ENCODE data around the gene QTRT2. TPM values are rescaled to one million over a fixed set of nuclear protein-coding genes. Genes with fewer than 3 reads are reported as not detected.

QTRT2 gene
- total and polyA plus RNA-seq, 4 donors, result 4.3 to 11.3 (median 5.9) TPM

DNA sequence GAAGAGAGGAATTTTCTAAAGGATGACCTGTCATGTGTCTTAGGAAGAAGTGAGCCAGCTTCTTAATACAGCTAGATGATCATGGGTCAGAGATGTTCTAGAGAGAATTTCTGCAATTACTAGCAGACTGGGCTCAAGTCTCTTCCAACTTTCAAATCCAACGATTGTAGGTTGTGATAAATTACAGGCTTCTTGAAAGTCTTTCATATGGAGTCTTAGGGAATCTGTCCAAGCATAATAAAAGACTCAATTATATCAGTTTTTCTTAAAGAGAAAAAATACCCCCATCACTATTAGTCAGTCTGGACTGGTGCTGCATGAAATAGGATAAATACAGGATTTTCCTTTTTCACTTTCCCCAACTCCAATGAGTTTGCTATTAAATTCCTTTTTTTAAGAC is 63.2 kb downstream of the QTRT2 start (continued):
- TF ChIP-seq, protein P1, sequence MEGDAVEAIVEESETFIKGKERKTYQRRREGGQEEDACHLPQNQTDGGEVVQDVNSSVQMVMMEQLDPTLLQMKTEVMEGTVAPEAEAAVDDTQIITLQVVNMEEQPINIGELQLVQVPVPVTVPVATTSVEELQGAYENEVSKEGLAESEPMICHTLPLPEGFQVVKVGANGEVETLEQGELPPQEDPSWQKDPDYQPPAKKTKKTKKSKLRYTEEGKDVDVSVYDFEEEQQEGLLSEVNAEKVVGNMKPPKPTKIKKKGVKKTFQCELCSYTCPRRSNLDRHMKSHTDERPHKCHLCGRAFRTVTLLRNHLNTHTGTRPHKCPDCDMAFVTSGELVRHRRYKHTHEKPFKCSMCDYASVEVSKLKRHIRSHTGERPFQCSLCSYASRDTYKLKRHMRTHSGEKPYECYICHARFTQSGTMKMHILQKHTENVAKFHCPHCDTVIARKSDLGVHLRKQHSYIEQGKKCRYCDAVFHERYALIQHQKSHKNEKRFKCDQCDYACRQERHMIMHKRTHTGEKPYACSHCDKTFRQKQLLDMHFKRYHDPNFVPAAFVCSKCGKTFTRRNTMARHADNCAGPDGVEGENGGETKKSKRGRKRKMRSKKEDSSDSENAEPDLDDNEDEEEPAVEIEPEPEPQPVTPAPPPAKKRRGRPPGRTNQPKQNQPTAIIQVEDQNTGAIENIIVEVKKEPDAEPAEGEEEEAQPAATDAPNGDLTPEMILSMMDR (IDR thresholded peaks at IDR 0.05; ENCODE audit: low read depth, low read length, missing input control), result no peak
- TF ChIP-seq FOXA2 (IDR thresholded peaks at IDR 0.05) (no peak), HNF4G (IDR thresholded peaks at IDR 0.05) (no peak), JUND (IDR thresholded peaks at IDR 0.05) (no peak)
- TF ChIP-seq, protein P2, sequence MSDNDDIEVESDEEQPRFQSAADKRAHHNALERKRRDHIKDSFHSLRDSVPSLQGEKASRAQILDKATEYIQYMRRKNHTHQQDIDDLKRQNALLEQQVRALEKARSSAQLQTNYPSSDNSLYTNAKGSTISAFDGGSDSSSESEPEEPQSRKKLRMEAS (IDR thresholded peaks at IDR 0.05), result no peak

DNA sequence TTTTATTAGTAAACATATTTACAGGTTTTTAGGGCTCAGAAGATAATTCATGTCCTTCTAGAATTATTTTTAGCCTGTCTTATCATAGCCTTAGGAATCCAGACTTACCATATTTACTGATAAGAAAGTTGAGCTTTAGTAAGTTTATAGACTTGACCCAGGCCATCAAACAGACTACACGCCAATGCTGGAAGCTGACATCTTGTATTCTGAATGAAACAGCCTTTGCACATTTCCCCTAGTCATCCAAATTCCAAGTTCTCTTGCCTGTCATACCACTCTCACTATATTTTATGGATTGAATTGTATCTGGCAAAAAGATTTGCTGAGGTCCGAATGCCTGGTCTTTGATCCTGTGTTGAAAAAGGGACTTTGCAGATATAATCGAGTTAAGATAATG is 63.7 kb downstream of the QTRT2 start:
- WGBS, result 78% methylated on average over 3 of the region's 3 CpGs
- Histone ChIP-seq H3K36me3 (ENCODE audit: control insufficient read depth in 4 of 4, insufficient read depth in 3 of 4, low read depth in 1 of 4, low read length in 3 of 4) (no peaks in the 10 kb centered on the region), H3K27ac (ENCODE audit: low read depth in 1 of 2, low read length in 2 of 2) (no peak overlapping the region), H3K9ac (ENCODE audit: low read depth in 1 of 2, low read length in 2 of 2) (no peak overlapping the region), H3K4me3 (ENCODE audit: low read depth in 1 of 3, low read length in 3 of 3) (no peak overlapping the region), H3K27me3 (ENCODE audit: control insufficient read depth in 4 of 4, insufficient read depth in 4 of 4, low read length in 3 of 4) (peaks cover 0 to 3% (median 0%) of the 10 kb centered on the region in 4 donors), H3K4me1 (ENCODE audit: control insufficient read depth in 4 of 4, insufficient read depth in 4 of 4, low read length in 3 of 4) (no peaks in the 10 kb centered on the region), H3K9me3 (ENCODE audit: control insufficient read depth in 4 of 4, low read length in 3 of 4) (no peaks in the 10 kb centered on the region)
- DNase-seq (ENCODE audit: low spot score), result no peak
- no peak for TF ChIP-seq HNF4A (conservative IDR thresholded peaks at IDR 0.05)
- TF ChIP-seq NR2F2 (IDR thresholded peaks at IDR 0.05), result no peak
- TF ChIP-seq, protein P2 (IDR thresholded peaks at IDR 0.05), result no peak
- no peak for TF ChIP-seq JUND (IDR thresholded peaks at IDR 0.05)
- no peak for TF ChIP-seq FOXA2 (IDR thresholded peaks at IDR 0.05)
- TF ChIP-seq FOXA1 (IDR thresholded peaks at IDR 0.05), result no peak

DNA sequence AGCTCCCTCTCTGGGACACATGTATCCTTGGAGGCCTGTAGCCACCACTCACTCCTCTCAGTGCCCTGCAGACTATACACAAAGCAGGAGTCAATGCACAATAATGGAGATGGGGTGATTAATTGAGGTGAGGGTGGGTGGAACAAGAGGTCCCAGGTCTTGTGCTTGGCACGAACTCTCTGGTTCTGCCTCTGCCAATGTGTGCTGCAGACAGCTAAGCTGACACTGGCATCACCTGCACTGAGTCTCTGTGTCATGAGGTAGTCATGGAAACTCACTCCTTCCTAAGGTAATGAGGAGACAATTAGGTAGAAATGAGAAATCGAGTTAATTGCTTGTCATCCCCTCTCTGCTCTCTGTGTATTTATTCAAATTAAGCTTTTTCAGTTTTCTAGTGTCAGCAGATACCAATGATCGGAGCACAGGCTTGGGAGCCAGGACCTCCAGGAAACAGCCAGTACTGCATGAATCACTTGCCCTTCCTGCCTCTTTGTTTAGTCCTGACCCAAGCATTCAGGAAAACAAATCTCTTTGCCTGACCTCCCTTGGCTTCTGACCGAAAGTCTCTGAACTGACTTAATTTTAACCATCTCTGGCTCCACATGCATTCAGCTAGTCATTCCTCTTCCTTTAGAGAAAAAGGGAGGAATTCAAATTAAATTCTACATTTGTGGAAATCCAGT is 65.6 kb downstream of the QTRT2 start:
- Histone ChIP-seq H3K27ac (ENCODE audit: low read depth in 1 of 2, low read length in 2 of 2) (peak overlapping the region in 1 of 2 donors; percentile 26), H3K9ac (ENCODE audit: low read depth in 1 of 2, low read length in 2 of 2) (no peak overlapping the region), H3K4me3 (ENCODE audit: low read depth in 1 of 3, low read length in 3 of 3) (no peak overlapping the region), H3K36me3 (ENCODE audit: control insufficient read depth in 4 of 4, insufficient read depth in 3 of 4, low read depth in 1 of 4, low read length in 3 of 4) (no peaks in the 10 kb centered on the region), H3K27me3 (ENCODE audit: control insufficient read depth in 4 of 4, insufficient read depth in 4 of 4, low read length in 3 of 4) (peaks cover 0 to 3% (median 0%) of the 10 kb centered on the region in 4 donors), H3K9me3 (ENCODE audit: control insufficient read depth in 4 of 4, low read length in 3 of 4) (no peaks in the 10 kb centered on the region), H3K4me1 (ENCODE audit: control insufficient read depth in 4 of 4, insufficient read depth in 4 of 4, low read length in 3 of 4) (no peaks in the 10 kb centered on the region)
- TF ChIP-seq, protein P2 (IDR thresholded peaks at IDR 0.05), result no peak
- TF ChIP-seq RAD21 (IDR thresholded peaks at IDR 0.05) (peak in 1 of 2 donors; percentile 6), SP1 (IDR thresholded peaks at IDR 0.05) (peak; percentile 13), JUND (IDR thresholded peaks at IDR 0.05) (peak in 1 of 2 donors; percentile 26), RXRA (IDR thresholded peaks at IDR 0.05) (peak in 1 of 2 donors; percentile 32), EGR1 (IDR thresholded peaks at IDR 0.05; ENCODE audit: low read depth in 2 of 2) (no peak), NR2F2 (IDR thresholded peaks at IDR 0.05) (peak; percentile 96)
- 67% methylated on average over 4 of the region's 4 CpGs for WGBS
- DNase-seq (ENCODE audit: low spot score), result no peak

DNA sequence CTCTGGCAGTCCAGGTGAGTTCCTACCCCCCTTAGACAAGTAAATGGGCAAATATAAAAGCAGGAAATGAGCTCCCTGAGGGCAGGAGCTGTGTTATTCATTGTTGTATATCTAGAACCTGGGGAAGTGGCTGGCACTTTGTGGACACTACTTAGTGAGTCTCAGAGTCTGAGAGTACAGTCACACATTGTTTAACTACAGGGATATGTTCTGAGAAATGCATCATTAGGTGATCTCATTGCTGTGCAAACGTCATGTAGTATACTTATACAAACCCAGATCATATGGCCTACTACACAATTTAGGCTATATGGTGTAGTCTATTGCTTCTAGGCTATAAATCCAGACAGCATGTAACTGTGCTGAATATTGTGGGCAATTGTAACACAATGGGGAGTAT is 69.9 kb downstream of the QTRT2 start:
- Histone ChIP-seq H3K36me3 (ENCODE audit: control insufficient read depth in 4 of 4, insufficient read depth in 3 of 4, low read depth in 1 of 4, low read length in 3 of 4) (no peaks in the 10 kb centered on the region), H3K4me3 (ENCODE audit: low read depth in 1 of 3, low read length in 3 of 3) (no peak overlapping the region), H3K27me3 (ENCODE audit: control insufficient read depth in 4 of 4, insufficient read depth in 4 of 4, low read length in 3 of 4) (peaks cover 0 to 3% (median 0%) of the 10 kb centered on the region in 4 donors), H3K9ac (ENCODE audit: low read depth in 1 of 2, low read length in 2 of 2) (no peak overlapping the region), H3K27ac (ENCODE audit: low read depth in 1 of 2, low read length in 2 of 2) (no peak overlapping the region), H3K9me3 (ENCODE audit: control insufficient read depth in 4 of 4, low read length in 3 of 4) (no peaks in the 10 kb centered on the region), H3K4me1 (ENCODE audit: control insufficient read depth in 4 of 4, insufficient read depth in 4 of 4, low read length in 3 of 4) (no peaks in the 10 kb centered on the region)
- no peak for DNase-seq (ENCODE audit: low spot score)
- WGBS, result 86% methylated on average over 1 of the region's 1 CpG
- TF ChIP-seq, protein P3, sequence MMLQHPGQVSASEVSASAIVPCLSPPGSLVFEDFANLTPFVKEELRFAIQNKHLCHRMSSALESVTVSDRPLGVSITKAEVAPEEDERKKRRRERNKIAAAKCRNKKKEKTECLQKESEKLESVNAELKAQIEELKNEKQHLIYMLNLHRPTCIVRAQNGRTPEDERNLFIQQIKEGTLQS (IDR thresholded peaks at IDR 0.05), result no peak
- TF ChIP-seq EGR1 (IDR thresholded peaks at IDR 0.05; ENCODE audit: low read depth in 2 of 2) (no peak), GABPA (IDR thresholded peaks at IDR 0.05 in 1 of 2, conservative IDR thresholded peaks at IDR 0.05 in 1 of 2) (no peak), JUND (IDR thresholded peaks at IDR 0.05) (no peak), FOXA1 (IDR thresholded peaks at IDR 0.05) (no peak), HNF4A (conservative IDR thresholded peaks at IDR 0.05) (no peak), YY1 (IDR thresholded peaks at IDR 0.05) (no peak)
- TF ChIP-seq, protein P4, sequence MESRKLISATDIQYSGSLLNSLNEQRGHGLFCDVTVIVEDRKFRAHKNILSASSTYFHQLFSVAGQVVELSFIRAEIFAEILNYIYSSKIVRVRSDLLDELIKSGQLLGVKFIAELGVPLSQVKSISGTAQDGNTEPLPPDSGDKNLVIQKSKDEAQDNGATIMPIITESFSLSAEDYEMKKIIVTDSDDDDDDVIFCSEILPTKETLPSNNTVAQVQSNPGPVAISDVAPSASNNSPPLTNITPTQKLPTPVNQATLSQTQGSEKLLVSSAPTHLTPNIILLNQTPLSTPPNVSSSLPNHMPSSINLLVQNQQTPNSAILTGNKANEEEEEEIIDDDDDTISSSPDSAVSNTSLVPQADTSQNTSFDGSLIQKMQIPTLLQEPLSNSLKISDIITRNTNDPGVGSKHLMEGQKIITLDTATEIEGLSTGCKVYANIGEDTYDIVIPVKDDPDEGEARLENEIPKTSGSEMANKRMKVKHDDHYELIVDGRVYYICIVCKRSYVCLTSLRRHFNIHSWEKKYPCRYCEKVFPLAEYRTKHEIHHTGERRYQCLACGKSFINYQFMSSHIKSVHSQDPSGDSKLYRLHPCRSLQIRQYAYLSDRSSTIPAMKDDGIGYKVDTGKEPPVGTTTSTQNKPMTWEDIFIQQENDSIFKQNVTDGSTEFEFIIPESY (IDR thresholded peaks at IDR 0.05), result no peak
- TF ChIP-seq, protein P5, sequence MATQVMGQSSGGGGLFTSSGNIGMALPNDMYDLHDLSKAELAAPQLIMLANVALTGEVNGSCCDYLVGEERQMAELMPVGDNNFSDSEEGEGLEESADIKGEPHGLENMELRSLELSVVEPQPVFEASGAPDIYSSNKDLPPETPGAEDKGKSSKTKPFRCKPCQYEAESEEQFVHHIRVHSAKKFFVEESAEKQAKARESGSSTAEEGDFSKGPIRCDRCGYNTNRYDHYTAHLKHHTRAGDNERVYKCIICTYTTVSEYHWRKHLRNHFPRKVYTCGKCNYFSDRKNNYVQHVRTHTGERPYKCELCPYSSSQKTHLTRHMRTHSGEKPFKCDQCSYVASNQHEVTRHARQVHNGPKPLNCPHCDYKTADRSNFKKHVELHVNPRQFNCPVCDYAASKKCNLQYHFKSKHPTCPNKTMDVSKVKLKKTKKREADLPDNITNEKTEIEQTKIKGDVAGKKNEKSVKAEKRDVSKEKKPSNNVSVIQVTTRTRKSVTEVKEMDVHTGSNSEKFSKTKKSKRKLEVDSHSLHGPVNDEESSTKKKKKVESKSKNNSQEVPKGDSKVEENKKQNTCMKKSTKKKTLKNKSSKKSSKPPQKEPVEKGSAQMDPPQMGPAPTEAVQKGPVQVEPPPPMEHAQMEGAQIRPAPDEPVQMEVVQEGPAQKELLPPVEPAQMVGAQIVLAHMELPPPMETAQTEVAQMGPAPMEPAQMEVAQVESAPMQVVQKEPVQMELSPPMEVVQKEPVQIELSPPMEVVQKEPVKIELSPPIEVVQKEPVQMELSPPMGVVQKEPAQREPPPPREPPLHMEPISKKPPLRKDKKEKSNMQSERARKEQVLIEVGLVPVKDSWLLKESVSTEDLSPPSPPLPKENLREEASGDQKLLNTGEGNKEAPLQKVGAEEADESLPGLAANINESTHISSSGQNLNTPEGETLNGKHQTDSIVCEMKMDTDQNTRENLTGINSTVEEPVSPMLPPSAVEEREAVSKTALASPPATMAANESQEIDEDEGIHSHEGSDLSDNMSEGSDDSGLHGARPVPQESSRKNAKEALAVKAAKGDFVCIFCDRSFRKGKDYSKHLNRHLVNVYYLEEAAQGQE (IDR thresholded peaks at IDR 0.05), result no peak
